Activated CD4-positive, alpha-beta T cell treated with anti-CD3 and anti-CD28 coated beads, Interleukin-2, amount 10 ng/mL, durations not matched to agents 7 days and 5 days (primary cell): Measurements from ENCODE around the gene SYCE3. TPM values are rescaled to one million over a fixed set of nuclear protein-coding genes. Genes with fewer than 3 reads are reported as not detected.
"Not testable (repeated sequence)": the region's sequence is repeated elsewhere in the genome, so short reads cannot be mapped to it uniquely, and the experiment has no call there.

Experiments used
- CTCF ChIA-PET: fragments of 350-600 bp; sonication (Branson Sonifier 250); formaldehyde crosslinking; loops from one replicate; lab custom pipeline; 2021; ENCODE audit warnings: antibody characterized with exemption; lab: Charles Lee
- POLR2A ChIA-PET: fragments of 350-600 bp; sonication (Branson Sonifier 250); formaldehyde crosslinking; loops from one replicate; lab custom pipeline; 2021; ENCODE audit warnings: antibody characterized with exemption; lab: Charles Lee
- DNase-seq: peaks from one replicate; pipeline ENCODE4 v3.0.0-alpha.2; 2020
- H3K27ac Mint-ChIP-seq: one replicate; pipeline ENCODE4 v1.8.0; 2021; ENCODE audit warnings: mild to moderate bottlenecking, moderate library complexity, mixed read lengths
- H3K27me3 Mint-ChIP-seq: one replicate; pipeline ENCODE4 v1.8.0; 2021; ENCODE audit warnings: mixed read lengths
- H3K36me3 Mint-ChIP-seq: one replicate; pipeline ENCODE4 v1.8.0; 2021; ENCODE audit warnings: low read depth, mixed read lengths
- H3K4me1 Mint-ChIP-seq: one replicate; pipeline ENCODE4 v1.8.0; 2021; ENCODE audit warnings: mixed read lengths
- H3K4me3 Mint-ChIP-seq: one replicate; pipeline ENCODE4 v1.8.0; 2021; ENCODE audit warnings: mild to moderate bottlenecking, moderate library complexity, mixed read lengths
- H3K9me3 Mint-ChIP-seq: one replicate; pipeline ENCODE4 v1.8.0; 2021; ENCODE audit warnings: mixed read lengths
- total RNA-seq, 2 experiments: library from RNA; stranded (reverse); gene quantifications; one replicate each; pipeline ENCODE4 v1.2.3, GENCODE V29; 2021

The SYCE3 gene
- total RNA-seq, 2 experiments from 2014 or later: 0.87 TPM; not detected in 1

DNA sequence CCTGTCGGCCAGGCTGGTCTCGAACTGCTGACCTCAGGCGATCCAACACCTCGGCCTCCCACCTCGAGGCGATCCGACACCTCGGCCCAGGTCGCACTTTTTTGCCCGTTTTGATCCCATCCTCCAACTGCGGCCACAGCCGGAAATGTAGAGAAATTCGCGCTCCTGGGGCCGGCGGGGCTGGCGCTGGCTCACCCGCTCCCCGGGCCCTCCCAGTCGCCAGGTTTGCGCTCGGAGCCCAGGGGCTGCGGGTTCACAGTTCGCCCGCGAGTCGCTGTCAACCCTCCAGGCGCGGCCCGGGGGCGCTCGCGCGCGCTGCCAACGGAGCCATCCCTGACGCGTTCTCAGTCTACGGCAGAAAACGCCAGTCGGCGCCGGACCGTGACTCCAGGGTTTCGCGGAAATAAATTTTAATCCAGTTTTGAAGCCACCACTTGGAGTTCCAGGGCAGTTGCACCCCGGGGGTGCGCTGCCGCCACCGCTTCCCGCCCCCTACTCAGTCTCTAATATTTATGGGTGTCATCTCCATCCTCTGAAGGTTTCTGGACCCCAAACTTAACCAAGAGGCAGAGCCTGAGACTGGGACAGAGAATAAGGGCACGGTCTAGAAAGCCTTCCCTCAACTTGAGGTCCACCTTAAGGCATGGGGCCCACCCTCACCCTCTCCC is 18.5 kb downstream of the SYCE3 start:
- Mint-ChIP-seq H3K9me3 (peaks cover 3% of the 10 kb centered on the region), H3K4me3 (peak overlapping the region; percentile 62), H3K27ac (peak overlapping the region; percentile 92), H3K27me3 (no peaks in the 10 kb centered on the region), H3K4me1 (peaks cover 58% of the 10 kb centered on the region), H3K36me3 (peaks cover 13% of the 10 kb centered on the region)
- DNase-seq: peak; percentile 86
- ChIA-PET CTCF (interaction anchor here (1.4 to 4.6 kb wide), 10 partner anchors 8 to 77 kb away, joined by 3 to 64 read pairs (median 6); partner anchors contain the start of genes SCO2, SYCE3 and TYMP), POLR2A (interaction anchor here (1.6 kb wide), 1 partner anchor 18 kb away, joined by 4 read pairs; the partner anchor contains the start of gene SCO2)

DNA sequence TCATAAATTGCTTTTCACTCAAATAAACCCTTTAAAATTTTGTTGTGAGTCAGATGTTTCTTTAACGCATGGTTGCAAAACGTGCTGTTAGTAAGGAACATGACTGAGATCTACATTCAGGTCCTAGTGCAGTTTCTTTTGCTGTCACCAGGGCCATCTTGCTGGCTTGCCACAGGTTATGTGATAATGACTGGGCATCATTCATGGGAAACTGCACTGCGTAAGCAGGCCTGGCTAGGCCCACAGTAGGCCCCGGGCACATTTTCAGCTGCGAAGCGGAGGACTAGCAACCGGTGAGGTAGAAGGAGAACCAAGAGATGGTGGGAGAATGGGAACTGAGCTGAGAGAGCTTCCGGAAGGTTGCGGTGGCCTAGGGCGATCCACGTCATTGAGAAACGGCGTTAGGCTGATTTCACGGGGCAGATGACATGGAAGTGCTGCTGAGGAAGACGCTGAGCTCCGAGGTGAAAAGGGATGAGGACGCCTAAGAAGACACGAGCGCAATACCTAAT is 20.2 kb downstream of the SYCE3 start:
- peak; percentile 38 for DNase-seq
- no peaks in the 10 kb centered on the region for H3K27me3 Mint-ChIP-seq
- H3K36me3 Mint-ChIP-seq: peaks cover 18% of the 10 kb centered on the region
- ChIA-PET POLR2A (interaction anchor here (1.3 kb wide), 1 partner anchor 78 kb away, joined by 5 read pairs; no protein-coding TSS in a partner anchor), CTCF (interaction anchor here (1.5 kb wide), 1 partner anchor 17 kb away, joined by 4 read pairs; the partner anchor contains the start of gene SCO2)
- peak overlapping the region; percentile 99 for H3K27ac Mint-ChIP-seq
- H3K9me3 Mint-ChIP-seq: peaks cover 3% of the 10 kb centered on the region
- H3K4me1 Mint-ChIP-seq: peaks cover 65% of the 10 kb centered on the region
- no peak overlapping the region for H3K4me3 Mint-ChIP-seq

DNA sequence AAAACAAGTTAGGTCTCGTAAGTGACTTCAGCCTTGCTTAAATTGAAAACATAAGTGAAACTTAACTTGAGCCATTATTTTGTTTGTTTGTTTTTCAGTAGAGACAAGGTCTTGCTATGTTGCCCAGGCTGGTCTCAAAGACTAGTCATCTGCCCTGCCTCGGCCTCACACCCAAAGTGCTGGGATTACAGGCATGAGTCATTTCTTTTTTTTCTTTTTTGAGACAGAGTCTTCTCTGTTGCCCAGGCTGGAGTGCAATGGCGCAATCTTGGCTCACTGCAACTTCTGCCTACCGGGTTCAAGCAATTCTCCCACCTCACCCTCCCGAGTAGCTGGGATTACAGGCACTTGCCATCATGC is 21.1 kb downstream of the SYCE3 start:
- Mint-ChIP-seq H3K27ac (peak overlapping the region; percentile 99), H3K36me3 (peaks cover 19% of the 10 kb centered on the region), H3K4me1 (peaks cover 70% of the 10 kb centered on the region)
- not testable (repeated sequence) for H3K4me3 Mint-ChIP-seq, H3K9me3 Mint-ChIP-seq, H3K27me3 Mint-ChIP-seq
- CTCF ChIA-PET: interaction anchor here (8.1 kb wide), 1 partner anchor 16 kb away, joined by 63 read pairs; the partner anchor contains the start of gene SCO2
- POLR2A ChIA-PET: interaction anchor here (1.3 kb wide), 1 partner anchor 79 kb away, joined by 5 read pairs; no protein-coding TSS in a partner anchor
- DNase-seq: peak; percentile 37

DNA sequence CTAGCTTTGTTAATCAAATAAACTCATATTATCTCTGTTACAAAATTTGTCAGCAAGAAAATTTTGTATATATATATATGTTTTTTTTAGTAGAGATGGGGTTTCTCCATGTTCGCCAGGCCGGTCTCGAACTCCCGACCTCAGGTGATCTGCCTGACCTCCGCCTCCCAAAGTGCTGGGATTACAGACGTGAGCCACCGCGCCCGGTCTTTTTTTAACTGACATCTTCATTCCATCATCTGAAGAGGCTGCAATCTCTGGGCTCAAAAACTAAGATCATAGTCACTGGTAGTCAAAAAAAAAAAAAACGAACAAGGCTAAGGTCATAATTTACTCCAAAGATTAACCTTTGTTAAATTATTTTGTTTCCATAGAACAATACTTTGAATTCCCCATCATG is 22.3 kb downstream of the SYCE3 start:
- Mint-ChIP-seq H3K27ac (peak overlapping the region; percentile 99), H3K27me3 (no peaks in the 10 kb centered on the region), H3K4me1 (peaks cover 70% of the 10 kb centered on the region), H3K4me3 (no peak overlapping the region), H3K36me3 (peaks cover 22% of the 10 kb centered on the region), H3K9me3 (peaks cover 3% of the 10 kb centered on the region)
- POLR2A ChIA-PET: interaction anchor here (0.6 to 2.7 kb wide), 3 partner anchors 11 to 15 kb away, joined by 4 to 15 read pairs (median 10); partner anchors contain the start of genes SCO2 and TYMP
- CTCF ChIA-PET: interaction anchor here (0.6 to 8.1 kb wide), 6 partner anchors 7 to 80 kb away, joined by 4 to 63 read pairs (median 8); partner anchors contain the start of genes SCO2 and SYCE3
- DNase-seq: no peak

DNA sequence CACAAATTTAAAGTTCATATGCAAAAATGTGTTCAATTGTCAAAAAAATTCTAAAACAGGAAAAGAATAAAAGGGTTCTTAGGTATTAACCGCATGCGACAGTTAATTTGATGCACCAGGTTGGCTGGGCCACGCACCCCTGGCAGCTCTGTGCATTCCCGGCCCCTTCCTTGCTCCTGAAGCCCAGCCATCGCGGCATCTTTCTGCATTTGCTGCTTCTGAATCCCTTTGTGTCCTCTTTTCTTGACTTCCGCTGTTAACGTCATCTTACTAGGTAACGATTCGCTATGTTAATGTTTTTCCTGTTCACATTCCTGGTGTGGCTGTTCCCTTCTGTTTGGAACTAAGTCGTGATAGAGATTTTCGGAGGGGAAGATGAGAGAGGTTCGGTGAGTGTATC is 25.0 kb downstream of the SYCE3 start:
- DNase-seq: no peak
- Mint-ChIP-seq H3K9me3 (peaks cover 3% of the 10 kb centered on the region), H3K27ac (no peak overlapping the region), H3K4me3 (no peak overlapping the region), H3K4me1 (peaks cover 80% of the 10 kb centered on the region), H3K36me3 (peaks cover 31% of the 10 kb centered on the region), H3K27me3 (no peaks in the 10 kb centered on the region)
- POLR2A ChIA-PET: no interaction called here
- CTCF ChIA-PET: interaction anchor here (6.0 to 8.1 kb wide), 2 partner anchors 12 to 26 kb away, joined by 45 to 63 read pairs; partner anchors contain the start of genes SCO2 and SYCE3

DNA sequence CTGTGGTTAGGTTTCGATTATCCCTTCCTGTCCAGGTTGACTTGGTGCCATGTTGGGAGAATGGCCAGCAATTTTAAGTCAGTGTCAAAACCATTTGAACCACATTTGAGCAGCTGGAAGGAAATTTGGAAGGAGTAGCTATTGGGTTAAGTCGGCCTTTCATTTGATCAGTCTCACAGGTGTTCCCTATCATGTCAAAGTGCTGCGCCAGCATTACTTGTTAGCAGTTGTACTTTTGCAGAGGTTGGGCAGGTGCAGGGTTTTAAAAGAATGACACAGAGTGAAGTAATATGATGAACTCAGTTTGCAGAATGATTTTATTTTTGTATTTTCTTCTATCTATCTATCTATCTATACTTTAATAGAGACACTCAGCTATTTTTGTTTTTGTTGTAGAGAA is 26.5 kb downstream of the SYCE3 start:
- ChIA-PET POLR2A (interaction anchor here (1.4 kb wide), 1 partner anchor 27 kb away, joined by 4 read pairs; the partner anchor contains the start of gene SYCE3), CTCF (interaction anchor here (1.8 to 8.1 kb wide), 3 partner anchors 9 to 27 kb away, joined by 9 to 63 read pairs (median 45); partner anchors contain the start of genes KLHDC7B, SCO2 and SYCE3)
- no peak for DNase-seq
- peaks cover 3% of the 10 kb centered on the region for H3K9me3 Mint-ChIP-seq
- peaks cover 68% of the 10 kb centered on the region for H3K4me1 Mint-ChIP-seq
- H3K4me3 Mint-ChIP-seq: no peak overlapping the region
- H3K36me3 Mint-ChIP-seq: peaks cover 26% of the 10 kb centered on the region
- peak overlapping the region; percentile 94 for H3K27ac Mint-ChIP-seq
- no peaks in the 10 kb centered on the region for H3K27me3 Mint-ChIP-seq

DNA sequence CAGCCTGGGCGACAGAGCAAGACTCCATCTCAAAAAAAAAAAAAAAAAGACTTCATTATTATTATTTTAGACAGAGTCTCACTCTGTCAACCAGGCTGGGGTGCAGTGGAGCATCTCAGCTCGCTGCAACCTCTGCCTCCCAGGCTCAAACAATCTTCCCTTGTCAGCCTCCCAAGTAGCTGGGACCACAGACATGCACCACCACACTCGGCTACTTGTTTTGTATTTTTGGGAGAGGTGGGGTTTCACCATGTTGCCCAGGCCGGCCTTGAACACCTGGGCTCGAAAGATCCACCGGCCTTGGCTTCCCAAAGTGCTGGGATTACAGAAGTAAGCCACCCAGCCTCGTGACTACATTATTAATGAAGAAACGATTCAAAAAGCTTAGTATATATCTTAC is 27.6 kb downstream of the SYCE3 start:
- Mint-ChIP-seq H3K27ac (peak overlapping the region; percentile 72), H3K4me3 (no peak overlapping the region), H3K9me3 (no peaks in the 10 kb centered on the region), H3K27me3 (no peaks in the 10 kb centered on the region), H3K4me1 (peaks cover 58% of the 10 kb centered on the region), H3K36me3 (peaks cover 24% of the 10 kb centered on the region)
- POLR2A ChIA-PET: interaction anchor here (0.6 to 1.4 kb wide), 2 partner anchors 22 to 28 kb away, joined by 4 to 5 read pairs; partner anchors contain the start of gene SYCE3
- CTCF ChIA-PET: interaction anchor here (0.6 to 8.1 kb wide), 6 partner anchors 9 to 909 kb away, joined by 3 to 63 read pairs (median 4); partner anchors contain the start of genes KLHDC7B, SCO2 and SYCE3
- no peak for DNase-seq

DNA sequence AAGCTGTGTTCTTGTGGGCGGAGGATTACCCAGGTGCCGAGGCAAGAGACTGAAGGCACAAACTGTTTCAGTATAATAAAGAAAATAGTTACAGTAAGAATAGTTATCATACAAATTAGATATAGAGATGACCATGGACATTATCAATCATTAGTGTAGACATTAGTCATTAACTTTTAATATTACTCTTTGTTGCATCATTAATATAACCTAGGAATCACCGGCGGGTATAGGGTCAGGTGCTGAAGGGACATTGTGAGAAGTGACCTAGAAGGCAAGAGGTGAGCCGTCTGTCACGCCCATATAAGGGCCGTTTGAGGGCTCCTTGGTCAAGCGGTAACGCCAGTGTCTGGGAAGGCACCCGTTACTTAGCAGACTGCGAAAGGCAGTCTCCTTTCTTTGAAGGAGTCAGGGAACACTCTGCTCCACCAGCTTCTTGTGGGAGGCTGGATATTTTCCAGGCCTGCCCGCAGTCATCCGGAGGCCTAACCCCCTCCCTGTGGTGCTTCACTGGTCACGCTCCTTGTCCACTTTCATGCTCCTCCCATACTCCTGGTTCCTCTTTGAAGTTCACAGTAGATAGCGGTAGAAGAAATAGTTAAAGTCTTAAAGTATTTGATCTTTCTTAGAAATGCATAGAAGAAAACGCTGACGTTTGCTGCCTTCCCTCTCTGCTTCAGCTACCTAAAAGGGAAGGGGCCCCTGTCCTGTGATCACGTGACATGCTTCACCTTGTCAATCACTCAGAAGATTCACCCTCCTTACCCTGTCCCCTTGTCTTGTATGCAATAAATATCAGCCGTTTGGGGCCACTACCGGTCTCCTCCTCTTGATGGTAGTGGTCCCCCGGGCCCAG is 28.6 kb downstream of the SYCE3 start:
- CTCF ChIA-PET: interaction anchor here (0.6 to 8.1 kb wide), 5 partner anchors 8 to 87 kb away, joined by 3 to 63 read pairs (median 4); partner anchors contain the start of genes KLHDC7B and SCO2
- peaks cover 49% of the 10 kb centered on the region for H3K4me1 Mint-ChIP-seq
- H3K27ac Mint-ChIP-seq: peak overlapping the region; percentile 100
- POLR2A ChIA-PET, H3K9me3 Mint-ChIP-seq, H3K27me3 Mint-ChIP-seq, DNase-seq: not testable (repeated sequence)
- H3K36me3 Mint-ChIP-seq: peaks cover 26% of the 10 kb centered on the region
- H3K4me3 Mint-ChIP-seq: peak overlapping the region; percentile 96

DNA sequence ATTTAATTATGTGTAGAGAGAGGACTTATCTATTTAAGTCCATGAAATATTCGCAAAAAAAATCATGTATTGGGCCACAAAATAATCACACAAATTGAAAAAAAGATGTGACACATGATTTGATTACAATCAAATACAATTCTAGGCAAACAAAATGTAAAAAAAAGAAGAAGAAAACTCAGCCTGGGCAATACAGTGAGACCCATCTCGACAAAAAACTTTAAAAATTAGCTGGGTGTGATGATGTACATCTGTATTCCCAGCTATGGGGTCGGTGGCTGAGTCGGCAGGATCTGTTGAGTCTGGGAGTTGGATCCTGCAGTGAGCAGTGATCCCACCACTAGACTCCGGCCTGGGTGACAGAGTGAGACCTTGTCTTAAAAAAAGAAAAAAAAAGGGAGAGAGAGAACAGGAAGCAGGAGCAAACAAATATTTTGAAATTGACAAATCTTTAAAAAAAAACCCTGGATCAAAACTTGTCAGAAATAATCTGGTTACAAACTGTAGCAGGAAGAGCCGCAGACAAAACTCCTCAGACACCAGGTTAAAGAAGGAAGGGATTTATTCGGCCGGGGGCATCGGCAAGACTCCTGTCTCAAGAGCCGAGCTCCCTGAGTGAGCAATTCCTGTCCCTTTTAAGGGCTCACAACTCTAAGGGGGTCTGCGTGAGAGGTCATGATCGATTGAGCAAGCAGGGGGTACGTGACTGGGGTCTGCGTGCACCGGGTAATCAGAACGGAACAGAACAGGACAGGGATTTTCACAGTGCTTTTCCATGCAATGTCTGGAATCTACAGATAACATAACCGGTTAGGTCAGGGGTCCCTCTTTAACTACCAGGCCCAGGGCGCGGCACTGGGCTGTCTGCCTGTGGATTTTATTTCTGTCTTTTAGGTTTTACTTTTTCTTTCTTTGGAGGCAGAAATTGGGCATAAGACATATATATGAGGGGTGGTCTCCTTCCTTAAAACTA is 29.6 kb downstream of the SYCE3 start:
- H3K27me3 Mint-ChIP-seq: no peaks in the 10 kb centered on the region
- H3K4me3 Mint-ChIP-seq: peak overlapping the region; percentile 96
- POLR2A ChIA-PET: interaction anchor here (1.7 kb wide), 1 partner anchor 15 kb away, joined by 6 read pairs; no protein-coding TSS in a partner anchor
- H3K27ac Mint-ChIP-seq: peak overlapping the region; percentile 100
- peaks cover 52% of the 10 kb centered on the region for H3K4me1 Mint-ChIP-seq
- DNase-seq: no peak
- no peaks in the 10 kb centered on the region for H3K9me3 Mint-ChIP-seq
- CTCF ChIA-PET: interaction anchor here (0.6 to 0.7 kb wide), 2 partner anchors 48 to 87 kb away, joined by 3 to 4 read pairs; no protein-coding TSS in a partner anchor
- H3K36me3 Mint-ChIP-seq: peaks cover 27% of the 10 kb centered on the region

DNA sequence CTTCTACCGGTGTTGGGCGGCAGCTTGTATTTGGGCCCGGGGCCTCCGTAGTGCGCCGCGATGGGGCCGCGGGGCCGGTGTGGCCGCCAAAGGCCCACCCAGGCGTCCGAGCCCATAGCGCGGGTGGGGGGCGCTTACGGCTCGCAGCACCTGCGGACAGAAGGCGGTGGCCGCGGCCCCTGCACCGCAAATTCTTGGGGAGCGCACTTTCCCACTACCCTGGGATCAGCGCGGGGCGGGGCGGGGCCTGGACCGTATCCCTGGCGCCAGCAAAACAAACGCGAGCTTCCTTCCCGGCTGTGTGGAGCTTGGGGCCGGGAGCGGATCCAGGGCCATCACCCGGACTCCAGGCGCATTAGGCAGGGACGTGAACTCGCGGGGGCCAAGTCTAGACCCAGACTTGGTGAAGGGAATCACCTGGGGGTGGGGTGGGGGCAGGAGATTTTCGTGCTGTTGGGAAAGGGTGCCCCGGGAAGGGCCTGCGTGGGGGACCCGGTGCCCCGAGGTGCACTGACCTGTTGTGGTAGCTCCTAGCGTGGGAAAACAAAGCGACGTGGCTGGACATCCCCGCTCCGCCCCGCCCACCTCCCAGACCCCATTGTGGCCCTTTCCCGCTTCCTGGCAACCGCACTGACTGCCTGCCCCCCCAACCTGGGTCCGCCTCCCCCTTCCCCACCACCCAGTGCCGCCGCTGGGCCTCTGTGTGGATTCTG is 30.6 kb downstream of the SYCE3 start:
- H3K9me3 Mint-ChIP-seq: no peaks in the 10 kb centered on the region
- ChIA-PET POLR2A (interaction anchor here (1.7 kb wide), 1 partner anchor 16 kb away, joined by 6 read pairs; no protein-coding TSS in a partner anchor), CTCF (interaction anchor here (0.8 kb wide), 1 partner anchor 31 kb away, joined by 3 read pairs; no protein-coding TSS in a partner anchor)
- H3K27ac Mint-ChIP-seq: peak overlapping the region; percentile 100
- no peaks in the 10 kb centered on the region for H3K27me3 Mint-ChIP-seq
- H3K4me1 Mint-ChIP-seq: peaks cover 60% of the 10 kb centered on the region
- peaks cover 36% of the 10 kb centered on the region for H3K36me3 Mint-ChIP-seq
- peak; percentile 38 for DNase-seq
- H3K4me3 Mint-ChIP-seq: peak overlapping the region; percentile 96
